OCI-LY1 (cell line): ENCODE results near the gene STX8.

Source experiments
- EZH2 ChIP-seq: fragments of 200-600 bp; sonication (generic), shearing (Covaris generic); IDR thresholded peaks from 2 replicates; pipeline ENCODE4 v1.8.0; 2017; ENCODE audit warnings: borderline replicate concordance, mixed run types, mild to moderate bottlenecking, antibody characterized with exemption, low read length, moderate library complexity, mixed read lengths
- TF ChIP-seq, protein P1 (sequence below): fragments of 200-600 bp; sonication (generic), shearing (Covaris generic); IDR thresholded peaks from 2 replicates; pipeline ENCODE4 v1.5.1; 2017; ENCODE audit warnings: mild to moderate bottlenecking, antibody characterized with exemption, low read length, moderate library complexity, mixed read lengths

DNA sequence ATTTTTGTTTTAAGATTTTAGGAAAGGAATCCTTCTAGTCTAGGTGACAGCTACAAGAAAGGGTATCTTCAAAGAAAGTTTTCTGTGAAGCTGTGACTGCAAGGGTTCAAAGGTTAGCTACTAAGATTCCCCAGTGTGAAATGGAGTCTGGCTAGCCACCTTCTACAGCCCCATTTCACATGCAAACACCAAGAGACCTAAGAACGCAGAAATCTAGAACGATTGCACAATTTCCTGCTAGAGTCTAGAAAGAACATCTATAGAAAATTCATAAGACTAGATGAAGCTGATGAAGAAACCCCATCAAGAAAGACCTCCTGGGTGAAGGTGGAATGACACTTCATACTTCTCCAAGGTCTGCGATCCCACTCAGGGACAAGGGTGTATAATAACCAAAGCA, 77.1 kb downstream of the STX8 start:
- TF ChIP-seq, protein P1, sequence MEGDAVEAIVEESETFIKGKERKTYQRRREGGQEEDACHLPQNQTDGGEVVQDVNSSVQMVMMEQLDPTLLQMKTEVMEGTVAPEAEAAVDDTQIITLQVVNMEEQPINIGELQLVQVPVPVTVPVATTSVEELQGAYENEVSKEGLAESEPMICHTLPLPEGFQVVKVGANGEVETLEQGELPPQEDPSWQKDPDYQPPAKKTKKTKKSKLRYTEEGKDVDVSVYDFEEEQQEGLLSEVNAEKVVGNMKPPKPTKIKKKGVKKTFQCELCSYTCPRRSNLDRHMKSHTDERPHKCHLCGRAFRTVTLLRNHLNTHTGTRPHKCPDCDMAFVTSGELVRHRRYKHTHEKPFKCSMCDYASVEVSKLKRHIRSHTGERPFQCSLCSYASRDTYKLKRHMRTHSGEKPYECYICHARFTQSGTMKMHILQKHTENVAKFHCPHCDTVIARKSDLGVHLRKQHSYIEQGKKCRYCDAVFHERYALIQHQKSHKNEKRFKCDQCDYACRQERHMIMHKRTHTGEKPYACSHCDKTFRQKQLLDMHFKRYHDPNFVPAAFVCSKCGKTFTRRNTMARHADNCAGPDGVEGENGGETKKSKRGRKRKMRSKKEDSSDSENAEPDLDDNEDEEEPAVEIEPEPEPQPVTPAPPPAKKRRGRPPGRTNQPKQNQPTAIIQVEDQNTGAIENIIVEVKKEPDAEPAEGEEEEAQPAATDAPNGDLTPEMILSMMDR: no peak
- no peak for TF ChIP-seq EZH2
